Astrocyte of the hippocampus (primary cell): Measurements from ENCODE around the gene RYR3.
A peak's percentile ranks its signal among the peaks of the same experiment; 100 is the strongest.
"Not testable (repeated sequence)": the region's sequence is repeated elsewhere in the genome, so short reads cannot be mapped to it uniquely, and the experiment has no call there.

ENCODE experiments used
- DNase-seq: peaks from one replicate; pipeline ENCODE4 v3.0.0; 2011; ENCODE audit warnings: low read depth, low spot score

Gene RYR3

DNA sequence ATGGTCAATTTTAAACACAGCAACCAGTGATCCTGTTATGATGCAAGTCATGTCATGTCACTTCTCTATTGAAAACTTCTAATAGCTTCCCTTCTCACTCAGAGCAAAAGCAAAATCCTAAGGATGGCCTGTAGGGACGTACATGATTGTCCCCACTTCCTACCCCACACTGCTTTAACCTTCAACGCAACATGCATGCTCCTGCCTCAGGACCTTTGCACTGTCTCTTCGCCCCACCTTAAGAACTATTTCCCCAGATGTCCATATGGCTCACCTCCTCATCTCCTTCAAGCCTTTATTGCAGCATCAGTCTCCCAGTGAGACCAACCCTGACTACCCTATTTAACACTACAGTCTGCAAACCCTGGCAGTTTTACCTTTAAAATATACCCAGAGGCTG is 443.5 kb downstream of the RYR3 start:
- no peak for DNase-seq

DNA sequence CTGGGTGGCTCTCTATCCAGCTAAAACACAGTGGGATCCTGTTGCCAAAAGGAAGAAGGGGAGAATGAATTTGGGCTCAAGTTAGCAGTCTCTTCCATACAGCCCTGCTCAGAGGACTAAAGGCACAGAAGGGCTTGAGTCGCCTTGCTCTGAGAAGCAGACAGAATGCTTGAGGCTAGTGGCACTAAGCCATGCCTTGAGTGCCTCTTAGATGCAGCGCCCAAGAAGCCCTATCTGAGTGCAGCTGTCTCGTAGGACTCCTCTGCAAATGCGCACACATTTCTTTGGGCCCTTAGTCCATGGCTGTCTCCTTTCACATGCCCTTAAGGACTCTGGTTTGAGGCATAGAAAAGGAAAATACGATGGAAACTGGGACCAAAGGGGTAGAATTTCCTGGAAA is 446.2 kb downstream of the RYR3 start:
- no peak for DNase-seq

DNA sequence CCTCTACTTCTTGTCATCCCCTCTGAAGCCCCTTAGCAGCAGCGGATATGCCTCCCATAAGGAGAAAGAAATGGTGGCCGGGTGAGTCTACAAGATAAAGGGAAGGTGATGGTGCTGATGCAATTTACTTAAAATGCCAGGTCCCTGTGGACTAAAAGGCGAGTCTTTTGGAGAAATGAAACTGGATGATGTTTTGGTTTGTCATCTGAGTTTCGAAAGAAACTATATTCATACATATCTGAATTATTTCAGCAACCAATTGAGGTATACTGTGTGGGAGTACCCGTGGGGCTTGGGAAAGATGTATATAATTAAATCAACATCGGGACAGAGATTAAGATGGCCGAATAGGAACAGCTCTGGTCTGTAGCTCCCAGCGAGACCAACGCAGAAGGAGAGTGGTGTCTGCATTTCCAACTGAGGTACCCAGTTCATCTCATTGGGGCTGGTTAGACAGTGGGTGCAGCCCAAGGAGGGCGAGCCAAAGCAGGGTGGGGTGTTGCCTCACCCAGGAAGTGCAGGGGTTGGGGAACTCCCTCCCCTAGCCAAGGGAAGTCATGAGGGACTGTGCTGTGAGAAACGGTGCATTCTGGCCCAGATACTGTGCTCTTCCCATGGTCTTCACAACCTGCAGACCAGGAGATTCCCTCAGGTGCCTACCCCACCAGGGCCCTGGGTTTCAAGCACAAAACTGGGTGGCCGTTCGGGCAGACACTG is 446.9 kb downstream of the RYR3 start:
- no peak for DNase-seq

DNA sequence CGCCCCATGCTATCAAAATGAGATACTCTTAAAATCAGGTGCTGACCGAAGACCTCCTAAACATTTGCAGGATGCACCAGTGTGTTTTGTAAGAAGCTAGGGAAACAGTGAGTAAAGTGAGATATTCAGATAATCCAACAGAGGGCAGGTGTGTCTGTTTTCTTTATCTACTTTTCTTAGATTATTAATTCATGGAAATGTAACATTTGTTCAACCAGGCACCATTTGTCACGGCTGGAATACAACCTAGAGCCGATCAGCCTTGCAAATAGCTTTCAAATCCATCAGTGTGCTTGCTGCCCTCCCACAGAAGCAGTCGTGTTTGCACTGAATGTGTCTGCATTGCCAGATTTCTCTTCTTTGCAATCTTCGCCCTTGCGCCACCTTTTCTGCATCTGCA is 455.6 kb downstream of the RYR3 start:
- no peak for DNase-seq

DNA sequence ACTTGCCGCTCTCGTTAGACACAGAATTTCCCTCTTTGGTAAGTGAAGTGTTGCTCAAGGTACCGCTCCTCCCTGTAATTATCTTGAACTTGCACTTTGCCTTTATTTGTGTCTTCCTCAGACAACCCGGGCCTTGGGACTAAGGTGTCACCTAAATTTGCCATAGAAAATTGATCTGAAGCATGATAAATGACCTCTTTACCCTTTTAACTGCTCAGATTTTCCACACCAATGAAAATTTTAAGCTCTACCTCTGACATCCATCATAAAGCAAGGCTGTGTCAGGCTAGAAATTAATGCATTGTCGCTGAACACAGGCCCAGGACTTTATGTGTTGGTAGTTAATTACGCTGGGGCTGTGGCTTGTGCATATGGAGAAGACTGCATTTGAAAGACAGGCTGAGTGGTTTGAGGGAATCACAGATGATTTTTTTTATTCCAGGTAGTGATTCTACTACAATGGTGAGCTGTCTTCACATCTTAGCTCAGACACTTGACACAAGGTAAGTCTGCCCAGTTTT is 458.0 kb downstream of the RYR3 start:
- no peak for DNase-seq

DNA sequence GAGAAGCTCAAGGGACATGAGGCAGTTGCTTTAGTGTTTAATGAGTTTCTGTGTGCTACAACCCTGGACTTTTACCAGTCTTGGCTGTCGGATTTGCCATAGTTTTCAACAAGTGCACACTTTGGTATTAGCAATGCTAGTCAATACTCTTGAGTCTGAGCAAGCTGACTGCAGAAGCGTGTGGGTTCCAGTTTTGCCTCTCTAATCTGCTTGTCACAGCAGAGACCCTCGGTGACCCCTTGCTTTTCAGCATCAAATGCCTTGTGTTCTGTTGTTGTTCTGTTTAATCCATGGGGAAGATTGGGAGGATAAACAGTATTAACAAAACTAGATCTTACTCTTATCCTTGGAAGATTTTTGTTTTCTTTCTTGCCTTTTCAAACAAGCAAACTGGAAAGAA is 463.2 kb downstream of the RYR3 start:
- DNase-seq: no peak

DNA sequence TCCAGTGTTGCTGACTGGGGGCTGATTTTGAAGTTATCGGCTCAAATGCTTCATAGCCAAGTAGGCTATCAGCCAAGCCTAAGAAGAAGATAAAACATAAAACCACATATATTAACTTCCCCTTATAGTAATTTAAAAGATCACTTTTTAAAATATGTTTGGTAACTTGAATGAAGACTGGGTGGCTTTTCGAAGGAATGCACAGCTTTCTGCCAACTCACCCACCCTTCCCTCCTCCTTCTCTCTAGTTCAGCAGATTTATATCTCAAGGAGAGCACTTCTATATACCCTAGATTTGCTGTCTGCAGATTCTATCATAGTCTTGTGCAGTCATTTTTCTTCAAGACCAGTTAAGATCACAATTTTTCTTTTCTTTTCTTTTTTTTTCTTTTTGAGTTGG is 468.1 kb downstream of the RYR3 start:
- DNase-seq: no peak

DNA sequence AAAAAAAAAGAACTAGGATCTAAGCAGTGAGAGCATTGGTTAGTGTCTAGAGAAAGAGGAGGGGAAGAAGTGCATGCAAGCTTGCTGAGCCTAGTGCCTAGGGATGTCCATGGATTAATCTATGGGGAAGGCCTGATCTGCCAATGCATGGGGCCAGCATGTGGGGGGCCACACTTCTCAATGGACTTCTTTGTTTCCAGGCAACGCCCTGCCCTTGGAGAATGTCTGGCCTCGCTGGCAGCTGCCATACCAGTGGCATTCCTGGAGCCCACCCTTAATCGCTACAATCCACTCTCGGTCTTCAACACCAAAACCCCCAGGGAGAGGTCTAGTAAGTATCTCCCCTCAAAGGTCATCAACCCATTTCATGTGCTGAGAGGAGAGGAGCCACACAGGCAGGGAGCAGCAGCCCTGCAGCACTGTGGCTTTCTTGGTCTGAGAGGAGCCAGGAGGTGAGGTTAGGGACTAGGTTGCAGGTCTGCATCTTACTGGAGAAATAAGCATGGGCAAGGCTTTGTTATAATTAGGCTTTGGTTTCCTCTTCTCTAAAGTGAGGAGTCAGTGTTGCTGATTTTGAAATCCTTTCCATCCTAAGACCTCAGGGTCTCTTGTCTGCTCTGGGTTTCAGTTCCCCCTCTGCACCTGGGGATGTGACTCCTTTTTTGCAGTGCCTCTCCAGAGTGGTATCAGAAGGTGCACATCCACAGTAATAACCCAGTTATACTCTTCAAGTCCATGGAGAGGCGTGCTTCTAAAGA is 469.4 kb downstream of the RYR3 start:
- no peak for DNase-seq

DNA sequence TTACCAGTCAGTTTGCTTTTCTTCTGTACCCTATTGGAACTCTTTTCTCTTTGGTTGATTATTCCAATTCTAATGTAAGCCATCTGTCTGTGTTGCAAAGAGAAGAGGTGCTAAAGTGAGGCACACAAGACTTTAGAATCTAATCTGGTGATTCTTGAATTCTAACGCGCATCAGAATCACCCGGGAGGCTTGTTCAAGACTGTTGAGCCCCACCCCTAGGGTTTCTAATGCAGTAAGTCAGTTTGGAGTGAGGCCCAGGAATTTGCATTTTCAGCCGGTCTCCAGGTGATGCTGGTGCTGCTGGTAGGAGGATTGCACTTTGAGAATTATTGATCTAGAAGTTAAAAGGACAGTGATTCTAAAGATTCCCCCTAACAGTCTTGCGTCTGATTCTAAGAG is 472.2 kb downstream of the RYR3 start:
- no peak for DNase-seq

DNA sequence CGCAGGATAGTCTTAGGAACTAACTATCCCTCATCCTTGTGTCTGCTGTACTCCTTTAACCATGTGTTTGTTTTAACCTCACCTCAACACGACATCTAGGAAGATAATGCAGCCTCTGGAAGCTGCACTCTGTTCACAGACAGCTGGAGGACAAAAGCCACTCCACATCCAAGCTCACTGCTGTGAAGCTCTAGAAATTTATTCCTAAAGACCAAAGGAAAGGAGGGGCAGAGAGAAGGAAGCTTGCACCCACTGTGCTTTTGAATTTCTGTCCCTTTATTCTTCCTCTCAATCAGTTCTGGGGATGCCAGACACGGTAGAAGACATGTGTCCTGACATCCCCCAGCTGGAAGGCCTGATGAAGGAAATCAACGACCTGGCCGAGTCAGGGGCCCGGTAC is 474.6 kb downstream of the RYR3 start:
- no peak for DNase-seq

DNA sequence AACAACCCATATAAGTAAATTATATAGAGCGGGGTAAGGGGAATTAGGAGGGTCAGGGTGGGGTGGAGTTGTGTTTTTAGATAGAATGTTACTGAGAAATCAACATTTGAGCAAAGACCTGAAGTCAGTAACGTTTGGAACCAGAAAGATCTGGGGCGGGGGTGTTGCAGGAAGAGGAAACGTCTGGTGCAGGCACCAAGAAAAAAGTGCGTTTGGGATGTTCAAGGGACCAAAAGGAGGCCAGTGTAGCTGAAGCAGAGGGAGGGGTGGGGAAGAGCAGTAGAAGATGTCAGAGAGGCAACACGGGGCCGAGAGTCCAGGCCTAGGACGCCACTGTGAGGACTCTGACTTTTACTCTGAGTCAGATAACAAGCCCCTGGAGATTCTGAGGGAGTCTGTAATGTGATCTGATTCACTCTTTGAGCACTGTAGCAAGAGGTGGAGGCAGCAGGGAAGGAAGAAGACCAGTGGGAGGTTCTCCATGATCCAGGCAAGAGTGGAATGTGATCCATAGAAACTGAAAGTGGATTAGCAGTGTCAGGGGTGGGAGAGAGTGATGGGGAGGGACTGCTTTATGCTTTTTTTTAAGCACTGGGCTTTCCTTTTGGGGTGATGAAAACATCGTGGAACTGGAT is 478.3 kb downstream of the RYR3 start:
- no peak for DNase-seq

DNA sequence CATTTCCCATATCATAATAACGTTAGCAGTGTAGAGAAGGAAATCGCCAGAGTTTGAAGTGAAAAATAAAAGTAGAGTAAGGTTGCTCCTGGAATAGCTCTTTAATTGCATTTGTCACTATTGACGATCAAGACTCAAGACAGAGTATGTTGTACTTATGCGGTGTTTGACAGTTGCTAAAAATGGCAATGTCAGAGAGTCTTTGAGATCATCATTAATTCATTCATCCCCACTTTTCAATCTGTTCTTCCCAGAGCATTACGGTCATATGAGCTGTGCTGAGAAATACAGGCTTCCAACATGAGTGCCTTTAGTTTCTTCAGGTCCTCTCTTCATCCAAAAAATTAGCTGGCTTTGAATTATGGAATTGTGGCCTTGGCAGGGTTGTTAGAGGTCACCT is 483.7 kb downstream of the RYR3 start:
- no peak for DNase-seq

DNA sequence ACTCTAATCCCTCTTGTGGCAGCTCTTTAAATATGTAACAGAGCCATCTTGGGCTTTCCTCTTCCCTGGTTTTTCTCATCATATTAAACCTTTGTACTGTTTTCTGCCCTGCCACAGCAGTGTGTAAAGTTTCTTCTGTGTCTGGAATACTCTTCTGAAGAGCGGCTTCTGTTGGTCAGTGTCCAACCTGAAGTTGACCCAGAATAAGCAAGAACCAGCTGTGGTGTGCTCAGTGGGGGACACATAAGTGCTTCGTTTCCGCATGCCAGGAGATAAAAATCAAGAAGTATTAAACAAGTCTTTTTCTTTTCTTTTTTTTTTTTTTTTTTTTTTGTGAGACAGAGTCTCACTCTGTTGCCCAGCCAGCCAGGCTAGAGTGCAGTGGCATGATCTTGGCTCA is 484.3 kb downstream of the RYR3 start:
- DNase-seq: no peak

DNA sequence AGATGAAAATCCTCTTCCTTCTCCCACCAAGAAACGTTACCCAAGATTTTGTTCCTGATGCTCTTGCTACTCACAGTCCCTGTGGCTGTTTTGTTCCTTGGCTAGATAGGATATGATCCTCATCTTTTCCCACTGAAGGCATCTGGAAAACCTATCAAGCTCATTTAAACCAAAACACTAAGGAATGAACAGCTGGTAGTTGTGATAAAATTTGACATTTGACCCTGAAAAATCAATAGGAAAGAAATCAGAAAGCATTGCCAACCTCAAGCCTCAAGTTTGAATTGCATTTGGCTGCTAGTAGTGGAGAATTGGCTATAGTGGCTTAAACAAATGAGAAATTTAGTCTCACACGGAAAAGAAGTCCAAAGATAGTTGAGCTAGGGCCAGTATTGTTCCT is 486.9 kb downstream of the RYR3 start:
- no peak for DNase-seq

DNA sequence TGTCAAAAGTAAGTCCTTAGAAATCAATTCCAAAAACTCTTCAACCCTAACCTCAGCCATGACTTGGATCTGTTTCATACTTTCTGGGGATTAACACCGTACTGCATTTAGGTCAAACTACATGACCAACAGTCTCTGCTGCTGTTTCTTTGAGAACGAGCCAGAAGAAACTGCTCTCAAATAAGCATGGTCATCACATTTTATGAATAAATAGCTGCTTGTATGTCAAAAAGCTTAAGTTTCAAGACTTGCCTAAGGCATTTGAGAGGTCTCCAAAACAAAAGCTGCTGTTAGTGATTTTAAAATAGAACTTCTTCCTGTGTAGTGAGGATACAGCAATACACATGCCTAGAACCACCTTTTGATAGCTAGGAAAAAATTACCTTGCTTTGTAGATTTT is 491.2 kb downstream of the RYR3 start:
- DNase-seq: no peak

DNA sequence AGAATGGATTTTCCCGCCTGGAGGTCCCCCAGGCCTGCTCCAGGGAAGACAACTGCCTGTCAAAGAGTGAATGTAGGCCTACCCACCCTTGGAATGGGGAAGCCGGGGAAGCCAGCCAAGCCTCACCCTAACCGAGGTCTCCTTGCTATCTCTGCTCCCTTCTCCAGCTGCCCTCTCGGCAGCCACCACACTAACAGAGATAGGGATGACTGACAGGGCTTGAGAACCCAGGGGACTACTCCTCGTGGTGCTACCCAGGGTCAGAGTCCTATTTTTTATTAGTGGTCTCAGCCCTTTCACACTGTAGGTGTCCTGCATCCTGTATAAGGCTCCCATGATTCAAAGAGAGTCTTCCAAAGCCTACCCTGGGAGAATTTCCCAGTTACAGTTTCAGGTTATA is 496.9 kb downstream of the RYR3 start:
- DNase-seq: no peak

DNA sequence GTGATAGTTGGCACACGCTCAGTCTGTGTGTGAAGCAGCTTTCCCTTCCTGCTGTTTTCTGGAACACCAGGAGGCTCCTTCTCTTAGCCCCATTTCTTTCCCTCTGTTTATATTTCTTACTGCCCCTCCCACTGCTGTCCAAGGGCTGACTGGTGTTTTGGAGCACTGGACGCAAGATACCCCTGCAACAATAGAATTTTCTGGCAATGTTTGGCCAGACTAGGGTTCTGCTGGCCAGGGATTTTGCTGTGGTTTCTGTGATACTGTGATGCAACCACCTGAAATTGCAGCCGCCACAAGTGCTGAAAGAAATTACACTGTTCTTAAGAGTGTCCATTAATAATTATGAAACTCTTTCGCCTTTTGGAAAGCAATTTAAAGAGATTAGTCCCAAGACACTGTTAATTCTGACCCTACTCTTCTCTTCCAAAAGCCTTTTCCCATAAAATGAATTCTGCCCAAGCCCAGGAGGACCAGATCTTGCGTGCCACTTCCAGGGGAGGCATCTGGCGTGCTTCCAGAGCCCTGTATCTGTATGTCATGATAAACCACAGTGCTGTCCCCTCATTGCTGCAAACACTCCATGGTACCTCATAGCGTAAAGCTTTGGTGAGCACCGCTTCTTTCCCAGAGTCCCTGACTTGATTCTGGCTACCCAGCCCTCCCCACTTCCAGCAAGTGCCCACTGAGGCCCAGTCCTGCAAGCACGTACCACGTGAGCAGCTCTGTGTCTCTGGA is 498.1 kb downstream of the RYR3 start:
- peak; percentile 5 for DNase-seq

DNA sequence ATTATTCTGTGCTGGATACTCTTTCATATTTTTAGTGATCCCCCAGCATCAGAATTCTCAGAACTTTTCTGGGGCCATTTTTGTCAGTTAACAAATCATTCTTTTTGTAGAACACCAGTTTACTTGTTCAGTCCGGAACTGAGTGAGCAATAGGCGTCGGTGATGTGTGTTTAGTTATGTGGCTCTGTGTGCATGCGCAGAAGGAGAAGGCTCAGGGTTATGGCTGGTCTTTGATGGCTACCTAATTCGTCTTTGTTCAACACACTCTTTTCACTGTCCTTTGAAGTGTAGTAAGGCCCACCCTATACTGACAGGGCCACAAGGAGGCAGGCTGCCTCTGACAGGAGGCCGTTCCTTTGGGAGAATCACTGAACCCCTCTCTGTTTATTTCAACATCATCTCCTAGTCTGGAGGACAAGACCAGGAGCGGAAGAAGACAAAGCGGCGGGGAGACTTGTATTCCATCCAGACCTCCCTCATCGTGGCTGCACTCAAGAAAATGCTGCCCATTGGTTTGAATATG is 499.4 kb downstream of the RYR3 start:
- DNase-seq: no peak

DNA sequence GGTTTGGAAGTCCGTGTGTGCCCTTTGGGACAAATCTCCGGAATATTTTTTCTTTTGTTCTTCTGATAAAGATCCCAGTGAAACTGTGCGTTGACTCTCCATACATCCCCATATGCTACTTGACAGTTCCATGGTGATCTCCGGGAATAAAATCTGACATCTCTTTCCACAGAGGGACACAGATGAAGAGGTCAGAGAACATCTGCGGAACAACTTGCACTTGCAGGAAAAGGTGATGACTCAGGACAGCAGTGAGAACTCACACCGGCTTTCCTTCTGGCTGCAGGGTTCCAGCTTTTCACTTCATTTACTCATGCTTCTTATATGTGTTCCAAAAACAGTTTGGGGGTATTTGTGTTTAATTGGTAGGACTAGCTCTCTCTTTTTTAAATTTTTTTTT is 500.0 kb downstream of the RYR3 start:
- DNase-seq: no peak

DNA sequence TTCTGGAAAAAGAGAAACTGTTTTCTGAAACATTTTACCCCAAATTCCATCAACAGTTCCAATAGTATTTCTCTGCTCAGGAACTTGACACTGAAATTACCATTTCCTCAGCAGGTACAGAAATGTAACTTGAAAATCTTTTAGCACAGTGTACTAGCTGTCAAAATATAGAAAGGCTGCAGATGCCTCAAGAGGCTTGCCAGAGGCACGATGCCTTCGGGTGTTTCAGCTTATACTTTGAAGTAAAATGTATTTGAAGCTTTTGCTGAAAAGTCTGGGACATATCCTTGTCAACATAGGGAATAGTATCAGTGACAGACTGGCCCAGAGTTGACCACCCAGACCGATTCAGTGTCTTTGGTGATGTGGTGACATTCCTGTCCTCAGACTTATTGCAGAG is 503.1 kb downstream of the RYR3 start:
- DNase-seq: no peak

DNA sequence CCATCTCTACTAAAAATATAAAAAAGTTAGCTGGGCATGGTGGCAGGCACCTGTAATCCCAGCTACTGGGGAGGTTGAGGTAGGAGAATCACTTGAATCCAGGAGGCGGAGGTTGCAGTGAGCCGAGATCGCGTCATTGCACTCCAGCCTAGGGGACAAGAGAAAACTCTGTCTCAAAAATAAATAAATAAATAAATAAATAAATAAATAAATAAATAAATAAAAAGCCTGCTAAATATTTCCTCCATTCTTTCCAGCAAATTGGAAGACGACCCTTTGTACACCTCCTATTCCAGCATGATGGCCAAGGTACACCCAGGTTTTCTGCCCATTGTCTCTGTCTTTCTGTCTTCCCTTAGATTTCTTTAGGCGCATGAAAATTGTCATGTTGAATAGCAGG is 508.7 kb downstream of the RYR3 start:
- not testable (repeated sequence) for DNase-seq

DNA sequence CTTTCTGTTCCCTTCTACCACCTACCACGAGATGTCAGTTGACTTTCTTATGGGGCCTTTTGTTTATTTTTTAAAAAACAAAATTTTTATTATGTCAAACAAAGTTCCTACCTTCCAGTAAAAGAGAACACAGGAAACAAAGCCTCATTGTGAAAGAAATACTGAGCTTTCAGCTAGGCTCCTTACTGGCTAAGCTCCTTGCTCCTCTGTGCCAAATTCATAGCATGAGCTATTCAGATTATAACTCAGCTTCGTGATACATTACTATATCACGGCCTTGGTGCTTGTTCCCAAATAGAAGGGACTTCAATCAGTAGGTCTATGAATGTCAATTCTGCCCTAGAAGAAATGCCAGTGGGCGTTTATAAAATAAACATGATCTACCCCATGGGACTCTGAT is 511.7 kb downstream of the RYR3 start:
- DNase-seq: no peak
